Natural killer cell treated with Interleukin-12 subunit alpha and Interleukin-12 subunit beta and Interleukin-15 and Interleukin-18, amount 100 ng/mL, for 72 hours (primary cell): ENCODE measurements around the gene B3GLCT. TPM values are rescaled to one million over a fixed set of nuclear protein-coding genes. Genes with fewer than 3 reads are reported as not detected.

ENCODE experiments used
- ATAC-seq, 2 donors: fragments of 150-1000 bp; cut with Tn5 transposase in 1 of 2; sonication (Bioruptor Pico), chemical (Tn5 transposase) in 1 of 2; 2 replicates each; pipeline ENCODE4 v1.10.0; 2021
- DNase-seq: peaks from one replicate; pipeline ENCODE4 v3.0.0; 2022; ENCODE audit warnings: low spot score
- H3K27ac Mint-ChIP-seq, 2 donors: 1 replicate in 1 of 2; 2 replicates in 1 of 2; pipeline ENCODE4 v1.8.0; 2022; ENCODE audit warnings: mixed read lengths in 2 of 2, mild to moderate bottlenecking in 1 of 2, moderate library complexity in 1 of 2
- H3K27me3 Mint-ChIP-seq, 2 donors: 1 replicate in 1 of 2; 2 replicates in 1 of 2; pipeline ENCODE4 v1.8.0; 2022; ENCODE audit warnings: mixed read lengths in 2 of 2
- H3K36me3 Mint-ChIP-seq: one replicate; pipeline ENCODE4 v1.8.0; 2022; ENCODE audit warnings: mixed read lengths
- H3K4me1 Mint-ChIP-seq, 2 donors: 1 replicate in 1 of 2; 2 replicates in 1 of 2; pipeline ENCODE4 v1.8.0; 2022; ENCODE audit warnings: low read depth in 2 of 2, mixed read lengths in 2 of 2, mild to moderate bottlenecking in 1 of 2
- H3K4me3 Mint-ChIP-seq: one replicate; pipeline ENCODE4 v1.8.0; 2022; ENCODE audit warnings: mixed read lengths
- H3K9me3 Mint-ChIP-seq: 2 replicates; pipeline ENCODE4 v1.8.0; 2022; ENCODE audit warnings: mixed read lengths
- total RNA-seq, 2 donors: library from RNA; stranded (reverse); gene quantifications; one replicate each; pipeline ENCODE4 v1.2.3, GENCODE V29; 2022

The B3GLCT gene
- total RNA-seq, 2 donors from 2014 or later: 5.1 to 5.7 TPM

DNA sequence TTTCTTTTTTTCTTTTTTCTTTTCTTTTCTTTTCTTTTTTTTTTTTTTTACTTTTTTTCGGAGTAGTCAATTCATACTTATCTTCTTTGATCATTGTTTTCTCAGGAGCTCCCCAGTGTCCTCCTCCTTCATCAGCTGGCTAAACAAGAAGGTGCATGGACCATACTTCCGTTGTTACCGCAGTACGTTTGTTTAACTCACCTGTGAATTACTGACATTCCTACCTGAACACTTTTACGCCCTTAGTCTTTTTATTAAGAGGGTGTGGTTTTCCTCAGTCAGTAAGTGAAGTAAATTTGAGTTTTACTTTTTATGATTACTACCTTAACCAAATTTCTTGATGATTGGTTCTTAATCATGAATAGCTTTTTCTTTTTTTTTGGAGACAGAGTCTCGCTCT is 47.1 kb downstream of the B3GLCT start:
- DNase-seq: no peak
- no peaks in the 10 kb centered on the region for H3K4me1 Mint-ChIP-seq
- H3K4me3 Mint-ChIP-seq: no peak overlapping the region
- H3K9me3 Mint-ChIP-seq: peaks cover 7% of the 10 kb centered on the region
- H3K36me3 Mint-ChIP-seq: peaks cover 15% of the 10 kb centered on the region
- ATAC-seq: no peak
- H3K27ac Mint-ChIP-seq: no peak overlapping the region
- H3K27me3 Mint-ChIP-seq: no peaks in the 10 kb centered on the region

DNA sequence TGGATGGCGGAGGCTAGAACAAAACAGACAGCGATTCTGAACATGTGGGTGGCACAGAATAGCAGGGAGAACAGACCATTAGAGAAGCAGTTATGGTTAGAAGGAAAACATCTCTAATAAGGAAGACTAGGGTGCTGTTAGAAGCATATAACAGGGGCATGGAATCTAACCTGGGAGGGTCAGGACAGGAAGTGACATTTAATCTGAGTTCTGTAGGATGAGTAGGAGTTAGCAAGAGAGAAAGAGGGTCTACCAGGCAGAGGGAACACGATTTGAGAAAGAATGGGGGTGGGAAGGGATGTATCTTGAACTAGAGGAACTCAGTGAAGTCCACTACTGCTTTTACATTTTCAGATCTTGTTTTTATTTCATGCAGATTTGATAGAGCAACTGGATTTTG is 48.6 kb downstream of the B3GLCT start:
- no peak for DNase-seq
- no peaks in the 10 kb centered on the region for H3K4me1 Mint-ChIP-seq
- peaks cover 13% of the 10 kb centered on the region for H3K9me3 Mint-ChIP-seq
- H3K27me3 Mint-ChIP-seq: no peaks in the 10 kb centered on the region
- H3K36me3 Mint-ChIP-seq: peaks cover 26% of the 10 kb centered on the region
- no peak overlapping the region for H3K27ac Mint-ChIP-seq
- no peak for ATAC-seq
- no peak overlapping the region for H3K4me3 Mint-ChIP-seq

DNA sequence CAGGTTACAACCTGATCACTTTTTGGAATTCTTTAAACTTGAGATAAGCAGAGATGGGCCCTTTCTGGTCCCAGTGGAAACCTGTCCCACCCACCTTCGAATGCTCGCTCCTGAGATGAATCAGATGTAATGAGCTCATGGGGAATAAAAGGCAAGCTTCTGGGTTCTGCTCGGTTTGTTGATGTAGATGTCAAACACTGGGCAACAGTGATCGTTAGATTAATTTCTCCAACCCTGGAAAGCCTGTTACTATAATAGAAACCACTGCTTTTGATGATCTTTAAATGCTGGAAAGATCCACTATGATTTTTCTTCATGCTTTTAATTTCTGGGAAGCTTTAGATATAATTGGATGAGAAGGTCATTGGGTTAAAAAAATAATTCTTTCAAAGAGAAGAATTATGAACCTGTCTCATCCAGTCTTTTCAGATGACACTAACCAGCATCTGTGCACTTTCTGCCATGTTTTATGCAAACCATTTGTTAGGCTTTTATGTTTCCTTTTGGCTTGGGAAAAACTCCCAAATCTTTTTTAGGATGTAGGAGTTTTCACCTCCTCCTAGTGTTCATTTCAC is 49.3 kb downstream of the B3GLCT start:
- Mint-ChIP-seq H3K27ac (no peak overlapping the region), H3K36me3 (peaks cover 26% of the 10 kb centered on the region), H3K9me3 (peaks cover 13% of the 10 kb centered on the region), H3K4me1 (no peaks in the 10 kb centered on the region), H3K4me3 (no peak overlapping the region), H3K27me3 (no peaks in the 10 kb centered on the region)
- no peak for ATAC-seq
- no peak for DNase-seq

DNA sequence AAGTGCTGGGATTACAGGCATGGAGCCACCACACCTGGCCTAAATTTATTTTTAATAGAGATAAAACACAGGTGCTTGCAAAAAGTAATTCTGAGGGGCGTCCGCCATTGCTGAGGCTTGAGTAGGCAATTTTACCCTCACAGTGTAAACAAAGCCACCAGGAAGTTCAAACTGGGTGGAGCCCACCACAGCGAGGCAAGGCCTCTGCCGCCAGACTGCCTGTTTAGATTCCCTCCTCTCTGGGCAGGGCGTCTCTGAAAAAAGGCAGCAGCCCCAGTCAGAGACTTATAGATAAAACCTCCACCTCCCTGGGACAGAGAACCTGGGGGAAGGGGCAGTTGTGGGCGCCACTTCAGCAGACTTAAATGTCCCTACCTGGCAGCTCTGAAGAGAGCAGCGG is 50.7 kb downstream of the B3GLCT start:
- H3K4me1 Mint-ChIP-seq: no peaks in the 10 kb centered on the region
- peaks cover 13% of the 10 kb centered on the region for H3K9me3 Mint-ChIP-seq
- no peaks in the 10 kb centered on the region for H3K27me3 Mint-ChIP-seq
- H3K4me3 Mint-ChIP-seq: no peak overlapping the region
- DNase-seq (no peak), ATAC-seq (no peak)
- no peak overlapping the region for H3K27ac Mint-ChIP-seq
- peaks cover 26% of the 10 kb centered on the region for H3K36me3 Mint-ChIP-seq

DNA sequence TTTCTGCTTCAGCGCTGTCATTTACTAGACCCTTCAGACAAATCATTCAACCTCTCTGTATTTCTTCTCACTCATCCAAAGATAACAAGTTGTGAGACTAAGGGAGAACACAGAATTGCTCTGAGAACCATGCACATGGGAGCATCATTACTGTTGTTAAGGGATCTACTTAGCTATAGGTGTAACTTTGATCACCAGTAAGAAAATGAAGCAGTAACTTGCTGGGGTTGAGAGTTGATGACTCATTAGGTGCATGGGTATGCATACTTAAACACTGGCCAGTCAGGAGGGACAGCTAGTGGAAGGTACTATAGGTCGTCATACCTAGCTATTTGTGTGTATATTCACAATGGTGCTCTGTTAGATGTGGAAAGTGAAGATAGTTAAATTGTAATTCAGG is 61.5 kb downstream of the B3GLCT start:
- no peaks in the 10 kb centered on the region for H3K36me3 Mint-ChIP-seq
- ATAC-seq: no peak
- H3K27me3 Mint-ChIP-seq: no peaks in the 10 kb centered on the region
- no peak for DNase-seq
- no peaks in the 10 kb centered on the region for H3K9me3 Mint-ChIP-seq
- no peak overlapping the region for H3K27ac Mint-ChIP-seq
- H3K4me1 Mint-ChIP-seq: no peaks in the 10 kb centered on the region
- no peak overlapping the region for H3K4me3 Mint-ChIP-seq

DNA sequence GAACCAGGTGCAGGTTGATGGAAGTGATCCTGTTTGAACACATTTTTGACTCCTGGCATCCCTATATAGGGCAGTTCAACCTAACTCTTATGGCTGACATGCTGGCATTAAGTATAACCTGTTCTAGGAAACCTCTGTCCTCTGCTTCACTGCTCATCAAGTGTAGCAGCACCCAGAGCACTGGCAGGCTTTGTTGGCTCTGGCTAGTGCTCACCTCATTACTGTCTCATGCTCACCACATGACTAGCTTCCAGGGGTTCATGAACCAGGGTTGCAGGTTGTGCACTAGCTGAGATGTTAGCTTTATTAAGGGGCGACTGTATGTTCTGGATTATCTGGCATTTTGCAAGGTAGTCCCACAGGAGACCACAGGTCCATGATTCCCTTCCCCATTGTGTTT is 63.6 kb downstream of the B3GLCT start:
- H3K4me3 Mint-ChIP-seq: no peak overlapping the region
- no peaks in the 10 kb centered on the region for H3K4me1 Mint-ChIP-seq
- no peak overlapping the region for H3K27ac Mint-ChIP-seq

DNA sequence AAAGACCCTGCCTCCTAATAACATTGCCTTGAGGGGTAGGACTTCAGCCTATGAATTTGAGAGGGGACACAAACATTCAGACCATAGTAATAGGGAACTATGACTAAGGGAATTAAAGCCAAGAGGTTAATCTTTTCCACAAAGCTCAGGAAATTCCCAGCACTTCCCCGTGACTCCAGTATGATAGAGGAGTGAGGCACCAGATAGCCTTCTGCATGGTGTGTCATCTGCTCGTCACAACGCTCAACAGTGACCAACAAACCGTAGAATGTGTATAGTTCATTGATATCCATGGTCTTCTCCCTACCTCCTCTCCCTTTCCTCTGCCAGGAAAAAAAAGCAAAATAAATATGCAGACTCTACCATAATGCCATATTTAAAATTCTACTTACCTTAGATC is 64.4 kb downstream of the B3GLCT start:
- DNase-seq (no peak), ATAC-seq (no peak)
- H3K4me3 Mint-ChIP-seq: no peak overlapping the region
- no peak overlapping the region for H3K27ac Mint-ChIP-seq
- no peaks in the 10 kb centered on the region for H3K9me3 Mint-ChIP-seq
- H3K4me1 Mint-ChIP-seq: no peaks in the 10 kb centered on the region
- H3K36me3 Mint-ChIP-seq: no peaks in the 10 kb centered on the region
- H3K27me3 Mint-ChIP-seq: no peaks in the 10 kb centered on the region

More for the DNA sequence above, 63.6 kb downstream of the B3GLCT start:
- DNase-seq (no peak), ATAC-seq (no peak)
- Mint-ChIP-seq H3K9me3 (no peaks in the 10 kb centered on the region), H3K36me3 (no peaks in the 10 kb centered on the region), H3K27me3 (no peaks in the 10 kb centered on the region)

DNA sequence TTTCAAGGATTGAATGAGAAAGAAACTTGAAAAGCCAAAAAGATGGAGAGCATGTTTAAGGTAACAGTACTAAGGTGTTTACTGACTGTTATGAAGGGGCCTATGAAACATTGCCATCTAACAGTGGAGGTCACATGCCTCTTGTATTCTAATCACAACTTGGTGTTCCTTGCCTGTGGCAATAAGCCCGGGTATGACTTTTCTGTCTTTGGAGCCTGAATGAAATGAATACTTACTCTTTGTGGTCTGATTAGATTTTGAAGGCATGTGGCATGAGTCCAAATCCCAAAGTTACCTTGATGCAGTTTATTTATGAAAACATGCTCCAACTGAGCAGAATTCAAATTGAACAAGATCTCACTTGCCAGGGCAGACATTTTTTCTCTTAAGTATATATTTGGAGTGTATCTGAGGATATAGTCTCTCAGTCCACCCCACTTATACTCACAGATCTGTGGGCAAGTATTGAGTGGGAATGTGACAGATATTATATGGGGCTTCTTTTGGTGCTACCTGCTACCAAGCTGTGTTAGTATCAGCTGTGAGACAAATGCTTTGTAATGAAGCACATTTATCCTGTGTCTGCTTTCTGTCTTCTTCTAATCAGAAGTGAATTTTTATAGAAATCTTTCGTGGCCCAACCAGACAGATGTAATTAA is 67.5 kb downstream of the B3GLCT start:
- Mint-ChIP-seq H3K4me1 (no peaks in the 10 kb centered on the region), H3K27ac (no peak overlapping the region), H3K36me3 (peaks cover 9% of the 10 kb centered on the region), H3K4me3 (no peak overlapping the region), H3K9me3 (no peaks in the 10 kb centered on the region), H3K27me3 (no peaks in the 10 kb centered on the region)
- no peak for ATAC-seq
- no peak for DNase-seq

DNA sequence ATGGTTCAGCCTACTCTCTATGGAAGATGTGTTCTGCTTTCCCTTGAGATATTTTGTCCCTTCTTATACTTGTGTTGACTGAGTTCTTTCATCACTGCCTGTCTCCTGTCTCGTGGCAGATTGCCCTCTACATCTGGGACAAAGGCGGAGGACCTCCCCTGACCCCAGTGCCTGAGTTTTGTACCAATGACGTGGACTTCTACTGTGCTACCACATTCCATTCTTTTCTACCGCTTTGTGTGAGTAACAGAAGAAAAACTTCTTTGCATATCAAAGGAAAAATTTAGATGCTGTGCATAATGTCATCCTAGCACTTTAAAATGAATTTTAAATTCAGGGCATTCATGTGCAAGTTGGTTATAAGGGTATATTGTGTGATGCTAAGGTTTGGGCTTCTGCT is 74.6 kb downstream of the B3GLCT start:
- Mint-ChIP-seq H3K27ac (no peak overlapping the region), H3K4me3 (no peak overlapping the region), H3K9me3 (no peaks in the 10 kb centered on the region), H3K36me3 (peaks cover 33% of the 10 kb centered on the region), H3K4me1 (no peaks in the 10 kb centered on the region), H3K27me3 (no peaks in the 10 kb centered on the region)
- ATAC-seq: no peak
- no peak for DNase-seq

DNA sequence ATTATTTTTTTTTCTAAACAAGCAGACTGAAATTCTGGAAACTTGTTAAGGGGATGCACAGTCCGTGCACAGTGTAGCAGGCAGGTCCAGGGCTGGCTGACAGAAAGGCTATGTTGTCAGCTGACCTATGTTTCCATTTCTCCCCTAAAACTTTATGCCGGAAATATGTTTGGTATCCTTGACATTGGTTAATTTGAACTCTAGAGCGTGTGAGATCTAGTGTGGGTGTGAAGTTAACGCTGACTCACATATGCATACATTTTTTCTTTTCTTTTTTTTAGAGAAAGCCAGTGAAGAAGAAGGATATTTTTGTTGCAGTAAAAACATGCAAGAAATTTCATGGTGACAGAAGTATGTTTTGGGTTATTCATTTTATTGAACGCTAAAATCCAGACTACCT is 76.6 kb downstream of the B3GLCT start:
- Mint-ChIP-seq H3K4me3 (no peak overlapping the region), H3K9me3 (no peaks in the 10 kb centered on the region), H3K36me3 (peaks cover 29% of the 10 kb centered on the region), H3K27ac (no peak overlapping the region), H3K4me1 (no peaks in the 10 kb centered on the region), H3K27me3 (no peaks in the 10 kb centered on the region)
- no peak for DNase-seq
- no peak for ATAC-seq

DNA sequence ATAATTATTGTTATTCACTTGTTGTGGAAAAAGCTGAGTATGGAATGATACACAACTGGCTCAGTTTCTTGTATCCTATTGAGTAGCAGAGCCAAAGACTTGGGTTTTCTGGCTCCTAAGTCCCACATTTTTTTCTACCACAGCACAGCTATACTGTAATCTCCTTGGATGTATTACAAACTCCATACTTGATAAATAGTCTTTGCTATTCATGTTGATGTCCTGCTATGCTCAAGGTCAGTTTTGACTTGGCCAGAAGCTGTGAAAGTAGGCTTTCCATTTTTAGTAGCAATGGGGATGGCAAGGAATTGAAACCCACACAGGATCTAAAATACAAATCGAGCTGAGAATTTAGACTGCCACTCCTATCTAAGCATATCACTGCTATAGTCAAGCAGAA is 79.1 kb downstream of the B3GLCT start:
- Mint-ChIP-seq H3K27me3 (no peaks in the 10 kb centered on the region), H3K4me3 (no peak overlapping the region), H3K36me3 (peaks cover 28% of the 10 kb centered on the region), H3K27ac (no peak overlapping the region), H3K9me3 (no peaks in the 10 kb centered on the region), H3K4me1 (no peaks in the 10 kb centered on the region)
- DNase-seq (no peak), ATAC-seq (no peak)

DNA sequence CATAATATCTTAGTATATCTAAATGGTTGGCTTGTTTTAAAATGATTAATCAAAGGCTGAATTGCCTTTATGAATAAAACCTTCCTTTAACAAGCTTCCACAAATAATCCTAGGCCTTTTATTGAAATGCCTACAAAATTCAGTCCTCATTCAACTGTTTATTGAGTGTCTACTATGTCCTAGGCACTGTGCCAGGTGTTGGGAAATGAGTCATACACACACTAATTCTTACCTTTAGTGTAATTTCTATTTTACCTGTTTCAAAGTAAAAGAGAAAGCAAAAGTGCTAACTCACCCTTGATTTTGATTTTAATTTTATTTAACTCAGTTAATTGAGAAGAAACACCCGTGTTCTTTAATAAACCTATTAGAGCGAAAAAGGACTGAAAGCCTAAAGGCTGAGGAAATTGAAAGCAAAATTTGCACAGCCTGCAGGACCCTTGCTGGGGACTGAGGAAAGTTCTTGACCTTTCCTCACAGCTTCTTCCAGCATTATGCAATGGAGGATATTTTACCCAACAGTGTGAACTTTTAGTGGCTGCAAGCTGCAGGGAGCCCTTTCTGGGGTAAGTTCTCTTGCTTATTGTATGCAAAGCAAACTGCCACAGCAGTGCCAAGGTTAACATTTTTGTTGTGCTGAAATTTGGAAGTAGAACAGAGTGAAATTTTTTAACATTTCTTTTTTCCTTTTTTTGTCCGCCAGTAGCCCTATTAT is 83.1 kb downstream of the B3GLCT start:
- Mint-ChIP-seq H3K4me3 (no peak overlapping the region), H3K36me3 (peaks cover 22% of the 10 kb centered on the region), H3K27me3 (no peaks in the 10 kb centered on the region), H3K9me3 (no peaks in the 10 kb centered on the region), H3K27ac (no peak overlapping the region), H3K4me1 (no peaks in the 10 kb centered on the region)
- ATAC-seq: no peak
- no peak for DNase-seq

DNA sequence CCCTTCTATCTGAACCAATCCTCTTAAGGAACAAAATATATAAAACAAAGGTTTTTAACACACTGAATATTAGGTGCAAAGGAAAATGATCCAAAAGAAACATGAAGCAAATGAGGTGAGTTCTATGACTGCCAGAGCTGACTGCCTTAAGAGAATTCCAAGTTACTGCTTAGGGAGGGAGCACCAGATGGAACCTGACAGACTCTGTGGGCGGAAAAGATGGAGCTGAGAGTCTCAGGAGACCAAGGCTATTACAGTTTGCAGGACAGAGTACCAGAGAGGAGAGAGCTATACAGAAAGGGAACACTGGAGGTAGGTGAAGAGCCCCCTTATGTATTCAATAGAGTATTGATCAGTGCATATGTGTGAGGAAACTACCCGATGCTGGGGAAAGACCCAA is 87.2 kb downstream of the B3GLCT start:
- Mint-ChIP-seq H3K27me3 (no peaks in the 10 kb centered on the region), H3K4me3 (no peak overlapping the region), H3K27ac (no peak overlapping the region), H3K4me1 (peaks cover 0 to 5% of the 10 kb centered on the region in 2 donors), H3K36me3 (peaks cover 44% of the 10 kb centered on the region), H3K9me3 (peaks cover 16% of the 10 kb centered on the region)
- ATAC-seq (no peak), DNase-seq (no peak)

DNA sequence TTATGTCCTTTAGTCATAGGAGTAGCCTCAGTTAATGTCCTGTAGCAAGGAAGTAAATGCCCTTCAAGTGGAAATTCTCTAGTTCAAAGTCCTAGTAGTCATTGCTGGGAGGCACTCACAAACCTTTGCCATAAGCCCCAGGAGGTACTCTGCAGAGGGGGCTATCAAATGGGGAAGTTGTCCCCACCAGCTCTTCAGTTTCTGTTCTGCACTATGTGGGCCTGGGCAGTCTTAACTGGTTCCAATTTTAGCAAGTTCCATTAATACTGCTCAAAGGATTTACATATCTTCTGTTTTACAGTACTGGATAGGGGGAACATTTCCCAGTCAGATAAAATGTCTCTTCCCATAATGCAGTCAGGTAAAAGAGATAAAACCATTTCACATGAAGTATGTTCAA is 101.3 kb downstream of the B3GLCT start:
- no peak overlapping the region for H3K27ac Mint-ChIP-seq
- no peaks in the 10 kb centered on the region for H3K4me1 Mint-ChIP-seq
- peaks cover 33% of the 10 kb centered on the region for H3K36me3 Mint-ChIP-seq
- DNase-seq (no peak), ATAC-seq (no peak)
- H3K27me3 Mint-ChIP-seq: no peaks in the 10 kb centered on the region
- peaks cover 10% of the 10 kb centered on the region for H3K9me3 Mint-ChIP-seq
- no peak overlapping the region for H3K4me3 Mint-ChIP-seq
